ENCODE results near the gene ZNF423. TPM values are rescaled to one million over a fixed set of nuclear protein-coding genes. Genes with fewer than 3 reads are reported as not detected.

Gene ZNF423
- total and polyA plus RNA-seq, 2 of the 13 experiments (the other 11 are each of a cell fraction or from before 2014, with no cell fraction given): 0.07 to 0.31 TPM

- TF ChIP-seq ZBTB33 (CRISPR knock-in tag; IDR thresholded peaks at IDR 0.05): no peak
Observed at GRCh38 chr16:49564496-49565229, 291.2 kb downstream of the ZNF423 start (continued).

GRCh38 chr16:49563666-49564065 lies 292.2 kb downstream of the ZNF423 start:
- H3K79me2 ChIP-seq (ENCODE audit: insufficient read depth, low read length): no peaks in the 10 kb centered on the region
- no peak overlapping the region for H3K9ac ChIP-seq (ENCODE audit: insufficient read depth, low read depth, low read length)
- ATAC-seq (no peak), DNase-seq (ENCODE audit: low spot score) (no peak), FAIRE-seq (no peak)
- no peak overlapping the region for H3K4me3 ChIP-seq (replicated peaks in 1 of 3; ENCODE audit: insufficient read depth in 1 of 3, low read depth in 2 of 3, low read length in 3 of 3)
- peaks cover 1 to 8% of the 10 kb centered on the region in 2 experiments; a peak in 1 of 5 replicates for H3K27me3 ChIP-seq (ENCODE audit: control insufficient read depth in 1 of 2, insufficient read depth in 2 of 2, low read length in 2 of 2)
- no peaks in the 10 kb centered on the region for H3K36me3 ChIP-seq (replicated peaks in 1 of 2; ENCODE audit: control insufficient read depth in 1 of 2, insufficient read depth in 2 of 2, low read length in 2 of 2)
- no peak overlapping the region for H3K27ac ChIP-seq (ENCODE audit: extremely low read length, insufficient read depth, low read length)
- no peaks in the 10 kb centered on the region for H3K4me1 ChIP-seq (ENCODE audit: insufficient read depth, low read length)
- WGBS (ENCODE audit: low lambda C conversion rate): 100% methylated on average over 1 of the region's 2 CpGs
- intact Hi-C loops (cut with micrococcal nuclease; ENCODE audit: unreplicated experiment): no loop called here
- BruUV-seq (replicated peaks): no TSS peak
- H3K4me2 ChIP-seq (ENCODE audit: low read depth, low read length): no peak overlapping the region
- no peaks in the 10 kb centered on the region for H4K20me1 ChIP-seq (ENCODE audit: insufficient read depth, low read length)
- H2AFZ ChIP-seq (ENCODE audit: low read length): no peak overlapping the region
- in situ Hi-C loops (cut with HindIII; ENCODE audit: extremely low pct_ligation_motif_present, low pct_unique_long_range_greater_than_20kb): no loop called here
- ChIA-PET CTCF (ENCODE audit: low intra/inter-chr PET ratio, low total read pairs) (no interaction called here), POLR2A (no interaction called here)
- H3K9me3 ChIP-seq (ENCODE audit: low read length): no peaks in the 10 kb centered on the region
- TF ChIP-seq JUN (CRISPR knock-in tag; IDR thresholded peaks at IDR 0.05) (no peak), SNAI1 (CRISPR knock-in tag; IDR thresholded peaks at IDR 0.05; ENCODE audit: borderline replicate concordance) (no peak), REXO4 (CRISPR knock-in tag; IDR thresholded peaks at IDR 0.05; ENCODE audit: borderline replicate concordance) (no peak), LBX2 (CRISPR knock-in tag; IDR thresholded peaks at IDR 0.05; ENCODE audit: borderline replicate concordance) (no peak), SMYD3 (CRISPR knock-in tag; IDR thresholded peaks at IDR 0.05) (no peak), BATF2 (CRISPR knock-in tag; IDR thresholded peaks at IDR 0.05) (no peak), ZNF609 (CRISPR knock-in tag; IDR thresholded peaks at IDR 0.05; ENCODE audit: borderline replicate concordance) (no peak), DMAP1 (CRISPR knock-in tag; IDR thresholded peaks at IDR 0.05) (no peak), ZNF414 (CRISPR knock-in tag; IDR thresholded peaks at IDR 0.05) (no peak), NR2F1 (CRISPR knock-in tag; IDR thresholded peaks at IDR 0.05) (no peak), SMC3 (IDR thresholded peaks at IDR 0.05; ENCODE audit: low read length) (no peak)

Measured in HepG2 (cell line).